ENCODE data around the gene DPEP3.

Gene DPEP3

GRCh38 chr16:67945392-67945933 lies 34.8 kb downstream of the DPEP3 start:
- Histone ChIP-seq H3K9ac (ENCODE audit: low read length) (no peak overlapping the region), H3K4me3 (ENCODE audit: low read depth, low read length, poor library complexity, severe bottlenecking) (no peak overlapping the region), H4K20me1 (ENCODE audit: insufficient read depth, low read length) (no peaks in the 10 kb centered on the region), H3K4me2 (ENCODE audit: low read length) (no peak overlapping the region), H3K9me3 (ENCODE audit: low read length) (no peaks in the 10 kb centered on the region), H3K4me1 (ENCODE audit: insufficient read depth, low read length, severe bottlenecking) (peaks cover 24% of the 10 kb centered on the region), H3K27me3 (ENCODE audit: insufficient read depth, low read length) (no peaks in the 10 kb centered on the region), H2AFZ (ENCODE audit: low read length) (no peak overlapping the region), H3K9me2 (ENCODE audit: low read depth, low read length) (no peaks in the 10 kb centered on the region), H3K36me3 (ENCODE audit: insufficient read depth, low read length) (peaks cover 14% of the 10 kb centered on the region; the same call in 1 of the 2 replicates), H3K27ac (ENCODE audit: low read depth, low read length, poor library complexity, severe bottlenecking) (no peak overlapping the region), H3K79me2 (ENCODE audit: insufficient read depth, low read length) (no peaks in the 10 kb centered on the region), H3F3A (ENCODE audit: insufficient read depth, low read length) (no peaks in the 10 kb centered on the region)
- TF ChIP-seq EZH2 (IDR thresholded peaks at IDR 0.05; ENCODE audit: borderline replicate concordance, low read length): no peak
- no peak for TF ChIP-seq CTCF (IDR thresholded peaks at IDR 0.05; ENCODE audit: low read length)

- no peak overlapping the region for H3K4me2 ChIP-seq (ENCODE audit: low read length)
- no peaks in the 10 kb centered on the region for H3K79me2 ChIP-seq (ENCODE audit: insufficient read depth, low read length)
- no peaks in the 10 kb centered on the region for H4K20me1 ChIP-seq (ENCODE audit: insufficient read depth, low read length)
- peaks cover 14% of the 10 kb centered on the region; the same call in 1 of the 2 replicates for H3K36me3 ChIP-seq (ENCODE audit: insufficient read depth, low read length)
- H3K4me1 ChIP-seq (ENCODE audit: insufficient read depth, low read length, severe bottlenecking): peaks cover 30% of the 10 kb centered on the region
- H3K9me2 ChIP-seq (ENCODE audit: low read depth, low read length): no peaks in the 10 kb centered on the region
- H3K9me3 ChIP-seq (ENCODE audit: low read length): no peaks in the 10 kb centered on the region
- H3K4me3 ChIP-seq (ENCODE audit: low read depth, low read length, poor library complexity, severe bottlenecking): no peak overlapping the region
- H3F3A ChIP-seq (ENCODE audit: insufficient read depth, low read length): no peaks in the 10 kb centered on the region
- TF ChIP-seq CTCF (IDR thresholded peaks at IDR 0.05; ENCODE audit: low read length): no peak
- no peak overlapping the region for H2AFZ ChIP-seq (ENCODE audit: low read length)
- H3K27ac ChIP-seq (ENCODE audit: low read depth, low read length, poor library complexity, severe bottlenecking): peak overlapping the region; percentile 40
- H3K9ac ChIP-seq (ENCODE audit: low read length): no peak overlapping the region
- H3K27me3 ChIP-seq (ENCODE audit: insufficient read depth, low read length): no peaks in the 10 kb centered on the region
These were observed 35.5 kb downstream of the DPEP3 start for GRCh38 chr16:67944690-67945391.

- no peaks in the 10 kb centered on the region for H4K20me1 ChIP-seq (ENCODE audit: insufficient read depth, low read length)
- H3K27me3 ChIP-seq (ENCODE audit: insufficient read depth, low read length): no peaks in the 10 kb centered on the region
- H3K4me1 ChIP-seq (ENCODE audit: insufficient read depth, low read length, severe bottlenecking): peaks cover 39% of the 10 kb centered on the region
- peak within 1 kb of the TSS; percentile 40 for H3K27ac ChIP-seq (ENCODE audit: low read depth, low read length, poor library complexity, severe bottlenecking)
- peaks cover 14% of the 10 kb centered on the region; the same call in 1 of the 2 replicates for H3K36me3 ChIP-seq (ENCODE audit: insufficient read depth, low read length)
- no peak within 1 kb of the TSS for H2AFZ ChIP-seq (ENCODE audit: low read length)
- H3F3A ChIP-seq (ENCODE audit: insufficient read depth, low read length): no peaks in the 10 kb centered on the region
- no peaks in the 10 kb centered on the region for H3K9me2 ChIP-seq (ENCODE audit: low read depth, low read length)
- peak within 1 kb of the TSS; percentile 31; the same call in 1 of the 2 replicates for H3K4me2 ChIP-seq (ENCODE audit: low read length)
- H3K4me3 ChIP-seq (ENCODE audit: low read depth, low read length, poor library complexity, severe bottlenecking): no peak within 1 kb of the TSS
- H3K9me3 ChIP-seq (ENCODE audit: low read length): no peaks in the 10 kb centered on the region
- TF ChIP-seq CTCF (IDR thresholded peaks at IDR 0.05; ENCODE audit: low read length) (peak; percentile 39; the same call in 1 of the 2 replicates), EZH2 (IDR thresholded peaks at IDR 0.05; ENCODE audit: borderline replicate concordance, low read length) (no peak)
- H3K9ac ChIP-seq (ENCODE audit: low read length): no peak within 1 kb of the TSS; the same call in 1 of the 2 replicates
- no peaks in the 10 kb centered on the region for H3K79me2 ChIP-seq (ENCODE audit: insufficient read depth, low read length)
These were observed 36.4 kb downstream of the DPEP3 start, which contains the start of gene LCAT for GRCh38 chr16:67943619-67944504. TSS of gene LCAT (minus strand) at chr16:67944120. CDS start at chr16:67944101, 19 bp downstream.

All from OCI-LY1 (cell line).